Ishikawa (cell line): ENCODE results near the gene EMILIN3.

Experiments used
- CEBPB ChIP-seq: IDR thresholded peaks from 2 replicates; pipeline ENCODE4 v1.6.1; 2012
- CREB1 ChIP-seq: IDR thresholded peaks from 2 replicates; pipeline ENCODE4 v1.6.1; 2012; ENCODE audit warnings: low read depth
- EGR1 ChIP-seq: IDR thresholded peaks from 2 replicates; pipeline ENCODE4 v1.6.1; 2012
- EP300 ChIP-seq: IDR thresholded peaks from 2 replicates; pipeline ENCODE4 v1.6.1; 2012; ENCODE audit warnings: borderline replicate concordance
- FOXM1 ChIP-seq: IDR thresholded peaks from 2 replicates; pipeline ENCODE4 v1.6.1; 2012; ENCODE audit warnings: low read depth, borderline replicate concordance
- NFIC ChIP-seq: IDR thresholded peaks from 2 replicates; pipeline ENCODE4 v1.6.1; 2012
- RAD21 ChIP-seq: IDR thresholded peaks from 2 replicates; pipeline ENCODE4 v1.6.1; 2012; ENCODE audit warnings: low read depth
- TAF1 ChIP-seq: IDR thresholded peaks from 2 replicates; pipeline ENCODE4 v1.6.1; 2012; ENCODE audit warnings: low read depth, mild to moderate bottlenecking
- TCF12 ChIP-seq: IDR thresholded peaks from 2 replicates; pipeline ENCODE4 v1.6.1; 2012; ENCODE audit warnings: low read depth
- TEAD4 ChIP-seq: IDR thresholded peaks from 2 replicates; pipeline ENCODE4 v1.6.1; 2012
- USF1 ChIP-seq: IDR thresholded peaks from 2 replicates; pipeline ENCODE4 v1.6.1; 2012
- YY1 ChIP-seq: IDR thresholded peaks from 2 replicates; pipeline ENCODE4 v1.6.1; 2012; ENCODE audit warnings: low read depth
- ZBTB7A ChIP-seq: IDR thresholded peaks from 2 replicates; pipeline ENCODE4 v1.6.1; 2012; ENCODE audit warnings: low read depth
- TF ChIP-seq, protein P1 (sequence below): IDR thresholded peaks from 2 replicates; pipeline ENCODE4 v1.6.1; 2012
- TF ChIP-seq, protein P2 (sequence below): IDR thresholded peaks from 2 replicates; pipeline ENCODE4 v1.6.1; 2012; ENCODE audit warnings: low read depth, mild to moderate bottlenecking

EMILIN3 gene

GRCh38 chr20:41329435-41330342 lies 36.9 kb downstream of the EMILIN3 start:
- no peak for TF ChIP-seq TCF12
- TF ChIP-seq, protein P1, sequence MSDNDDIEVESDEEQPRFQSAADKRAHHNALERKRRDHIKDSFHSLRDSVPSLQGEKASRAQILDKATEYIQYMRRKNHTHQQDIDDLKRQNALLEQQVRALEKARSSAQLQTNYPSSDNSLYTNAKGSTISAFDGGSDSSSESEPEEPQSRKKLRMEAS, result peak; percentile 27; the same call in 1 of the 2 replicates
- no peak for TF ChIP-seq CREB1
- no peak for TF ChIP-seq ZBTB7A
- TF ChIP-seq NFIC, result no peak
- TF ChIP-seq USF1, result peak; percentile 42; the same call in 1 of the 2 replicates
- TF ChIP-seq RAD21, result no peak
- no peak for TF ChIP-seq CEBPB
- TF ChIP-seq, protein P2, sequence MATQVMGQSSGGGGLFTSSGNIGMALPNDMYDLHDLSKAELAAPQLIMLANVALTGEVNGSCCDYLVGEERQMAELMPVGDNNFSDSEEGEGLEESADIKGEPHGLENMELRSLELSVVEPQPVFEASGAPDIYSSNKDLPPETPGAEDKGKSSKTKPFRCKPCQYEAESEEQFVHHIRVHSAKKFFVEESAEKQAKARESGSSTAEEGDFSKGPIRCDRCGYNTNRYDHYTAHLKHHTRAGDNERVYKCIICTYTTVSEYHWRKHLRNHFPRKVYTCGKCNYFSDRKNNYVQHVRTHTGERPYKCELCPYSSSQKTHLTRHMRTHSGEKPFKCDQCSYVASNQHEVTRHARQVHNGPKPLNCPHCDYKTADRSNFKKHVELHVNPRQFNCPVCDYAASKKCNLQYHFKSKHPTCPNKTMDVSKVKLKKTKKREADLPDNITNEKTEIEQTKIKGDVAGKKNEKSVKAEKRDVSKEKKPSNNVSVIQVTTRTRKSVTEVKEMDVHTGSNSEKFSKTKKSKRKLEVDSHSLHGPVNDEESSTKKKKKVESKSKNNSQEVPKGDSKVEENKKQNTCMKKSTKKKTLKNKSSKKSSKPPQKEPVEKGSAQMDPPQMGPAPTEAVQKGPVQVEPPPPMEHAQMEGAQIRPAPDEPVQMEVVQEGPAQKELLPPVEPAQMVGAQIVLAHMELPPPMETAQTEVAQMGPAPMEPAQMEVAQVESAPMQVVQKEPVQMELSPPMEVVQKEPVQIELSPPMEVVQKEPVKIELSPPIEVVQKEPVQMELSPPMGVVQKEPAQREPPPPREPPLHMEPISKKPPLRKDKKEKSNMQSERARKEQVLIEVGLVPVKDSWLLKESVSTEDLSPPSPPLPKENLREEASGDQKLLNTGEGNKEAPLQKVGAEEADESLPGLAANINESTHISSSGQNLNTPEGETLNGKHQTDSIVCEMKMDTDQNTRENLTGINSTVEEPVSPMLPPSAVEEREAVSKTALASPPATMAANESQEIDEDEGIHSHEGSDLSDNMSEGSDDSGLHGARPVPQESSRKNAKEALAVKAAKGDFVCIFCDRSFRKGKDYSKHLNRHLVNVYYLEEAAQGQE, result no peak
- TF ChIP-seq YY1, result no peak
- no peak for TF ChIP-seq EGR1
- TF ChIP-seq TEAD4, result 0 out of 2 replicates have a peak, but pooled peaks have one; percentile 46
- no peak for TF ChIP-seq EP300
- TF ChIP-seq TAF1, result no peak
- TF ChIP-seq FOXM1, result no peak

DNA sequence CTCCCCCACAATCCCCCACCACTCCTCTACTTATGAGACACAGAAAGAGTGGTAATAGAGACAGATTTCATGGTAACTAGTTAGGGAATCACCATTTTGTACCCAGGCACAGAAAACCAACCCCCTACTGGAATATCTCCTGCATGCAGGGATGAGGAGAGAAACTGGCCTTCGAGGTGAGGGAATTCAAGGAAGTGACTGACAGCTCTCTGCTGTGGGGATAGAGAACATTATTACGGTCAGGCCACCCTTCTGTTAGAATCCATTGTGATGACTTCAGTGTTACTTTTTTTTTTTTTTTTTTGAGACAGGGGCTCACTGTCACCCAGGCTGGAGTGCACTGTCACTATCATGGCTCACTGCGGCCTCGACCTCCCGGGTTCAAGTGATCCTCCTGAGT lies 39.4 kb downstream of the EMILIN3 start:
- TF ChIP-seq CEBPB (no peak), YY1 (no peak), EP300 (no peak), ZBTB7A (no peak), EGR1 (no peak), TCF12 (no peak), TEAD4 (no peak), USF1 (no peak), CREB1 (no peak), NFIC (no peak), FOXM1 (no peak), TAF1 (no peak), RAD21 (no peak)
- TF ChIP-seq, protein P1, result no peak
- TF ChIP-seq, protein P2, result no peak

- TF ChIP-seq EGR1, result no peak
- TF ChIP-seq NFIC, result no peak
- no peak for TF ChIP-seq EP300
- no peak for TF ChIP-seq TCF12
- no peak for TF ChIP-seq RAD21
- TF ChIP-seq, protein P2, result no peak
- TF ChIP-seq TAF1, result no peak
- no peak for TF ChIP-seq YY1
- TF ChIP-seq CREB1, result no peak
- TF ChIP-seq, protein P1, result no peak
Observed at GRCh38 chr20:41320976-41321375, 45.6 kb downstream of the EMILIN3 start.

DNA sequence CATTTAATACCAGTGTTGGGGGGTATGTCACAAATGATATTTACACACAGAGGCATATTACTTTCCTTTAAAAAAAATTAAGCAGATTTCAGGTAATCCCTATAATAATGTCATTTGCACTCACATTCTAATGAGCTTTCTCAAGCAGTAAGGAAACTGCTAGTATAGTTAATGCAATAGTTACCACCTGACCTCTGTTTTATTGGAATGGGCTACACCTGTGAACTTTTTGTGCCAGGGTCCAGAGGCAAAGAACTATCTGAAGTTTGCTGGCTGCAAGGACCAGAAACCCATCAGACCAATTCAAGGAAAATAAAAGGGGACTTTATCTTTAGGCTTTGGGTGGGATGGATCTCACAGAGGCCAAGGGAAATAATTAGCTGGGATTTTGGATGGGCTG lies 46.2 kb downstream of the EMILIN3 start:
- TF ChIP-seq CREB1 (no peak), EGR1 (no peak), TAF1 (no peak), EP300 (no peak), USF1 (no peak), TEAD4 (no peak), ZBTB7A (no peak), RAD21 (no peak), NFIC (no peak), CEBPB (no peak), TCF12 (no peak)
- TF ChIP-seq, protein P2, result no peak
- TF ChIP-seq, protein P1, result no peak
